B cell (primary cell): ENCODE measurements around the gene NCKAP5L.
A peak's percentile ranks its signal among the peaks of the same experiment; 100 is the strongest.

Source experiments
- CTCF ChIP-seq: fragments of 200-600 bp; IDR thresholded peaks from one replicate; pipeline ENCODE4 v1.8.0; 2022; ENCODE audit warnings: antibody characterized with exemption, mild to moderate bottlenecking
- EZH2 ChIP-seq: IDR thresholded peaks from 2 replicates; pipeline ENCODE4 v1.6.1; 2012; ENCODE audit warnings: borderline replicate concordance, low read depth, mild to moderate bottlenecking, moderate library complexity, low read length; ENCODE audit not compliant: insufficient read depth, poor library complexity, severe bottlenecking

- TF ChIP-seq CTCF = peak; percentile 79
- TF ChIP-seq EZH2 = no peak
These were observed 10.9 kb upstream of the NCKAP5L start for GRCh38 chr12:49838973-49839633.
